ENCODE measurements around the gene TMEM141.
A peak's percentile ranks its signal among the peaks of the same experiment; 100 is the strongest.
"Not testable (repeated sequence)": the region's sequence is repeated elsewhere in the genome, so short reads cannot be mapped to it uniquely, and the experiment has no call there.

TMEM141 gene

DNA sequence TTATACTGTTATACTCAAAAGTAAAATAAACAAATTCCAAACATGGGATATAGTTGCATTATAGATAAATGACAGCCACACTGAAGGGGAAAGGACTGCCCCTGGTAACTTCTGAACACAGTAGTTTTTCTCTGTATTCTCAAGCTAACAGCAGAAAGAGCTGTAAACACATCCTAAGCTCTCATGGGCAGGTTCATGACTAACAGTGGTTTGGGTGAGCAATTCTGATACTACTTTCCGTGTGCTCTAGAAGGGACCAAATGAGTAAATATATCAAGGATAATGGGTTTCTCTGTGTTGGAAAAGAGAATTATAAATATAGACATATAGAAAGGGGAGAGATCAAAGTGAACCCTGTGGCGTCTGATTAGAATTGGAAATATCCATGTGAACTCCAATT is 40.6 kb upstream of the TMEM141 start:
- no peak for TF ChIP-seq POLR2A (IDR thresholded peaks at IDR 0.05; ENCODE audit: low read depth, low read length)
- DNase-seq (ENCODE audit: insufficient read length, low spot score) (no peak), FAIRE-seq (no peak)

DNA sequence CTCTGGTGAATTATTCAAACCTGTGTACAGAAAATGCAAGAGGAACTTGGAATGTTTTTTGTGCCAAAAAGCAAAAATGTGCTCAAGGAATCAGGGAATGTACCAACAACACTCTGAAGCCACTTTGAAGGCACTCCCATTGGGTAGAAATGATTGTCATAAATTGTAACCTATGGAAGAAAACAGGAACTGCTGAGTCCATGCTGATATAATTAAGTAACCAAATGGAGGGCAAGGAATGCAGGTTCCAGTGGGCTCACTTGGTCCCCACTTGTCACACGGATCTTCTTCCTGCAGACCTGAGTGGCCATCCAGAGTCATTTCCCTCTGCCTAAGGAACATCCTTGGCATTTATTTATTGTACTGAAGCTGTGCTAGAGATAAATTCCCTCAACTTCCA is 39.9 kb upstream of the TMEM141 start:
- no peak for FAIRE-seq
- DNase-seq (ENCODE audit: insufficient read length, low spot score): no peak
- no peak for TF ChIP-seq POLR2A (IDR thresholded peaks at IDR 0.05; ENCODE audit: low read depth, low read length)

DNA sequence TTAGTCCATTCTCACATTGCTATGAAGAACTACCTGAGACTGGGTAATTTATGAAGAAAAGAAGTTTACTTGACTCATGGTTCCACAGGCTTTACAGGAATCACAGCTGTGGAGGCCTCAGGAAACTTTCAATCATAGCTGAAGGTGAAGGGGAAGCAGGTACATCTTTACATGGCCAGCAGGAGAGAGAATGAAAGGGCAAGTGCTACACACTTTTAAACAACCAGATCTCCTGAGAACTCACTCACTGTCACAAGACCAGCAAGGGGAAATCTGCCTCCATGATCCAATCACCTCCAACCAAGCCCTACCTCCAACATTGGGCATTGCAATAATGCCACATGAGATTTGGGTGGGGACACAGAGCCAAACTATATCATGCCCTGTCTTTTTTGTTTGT is 39.3 kb upstream of the TMEM141 start:
- FAIRE-seq (no peak), DNase-seq (ENCODE audit: insufficient read length, low spot score) (no peak)
- TF ChIP-seq POLR2A (IDR thresholded peaks at IDR 0.05; ENCODE audit: low read depth, low read length): no peak

DNA sequence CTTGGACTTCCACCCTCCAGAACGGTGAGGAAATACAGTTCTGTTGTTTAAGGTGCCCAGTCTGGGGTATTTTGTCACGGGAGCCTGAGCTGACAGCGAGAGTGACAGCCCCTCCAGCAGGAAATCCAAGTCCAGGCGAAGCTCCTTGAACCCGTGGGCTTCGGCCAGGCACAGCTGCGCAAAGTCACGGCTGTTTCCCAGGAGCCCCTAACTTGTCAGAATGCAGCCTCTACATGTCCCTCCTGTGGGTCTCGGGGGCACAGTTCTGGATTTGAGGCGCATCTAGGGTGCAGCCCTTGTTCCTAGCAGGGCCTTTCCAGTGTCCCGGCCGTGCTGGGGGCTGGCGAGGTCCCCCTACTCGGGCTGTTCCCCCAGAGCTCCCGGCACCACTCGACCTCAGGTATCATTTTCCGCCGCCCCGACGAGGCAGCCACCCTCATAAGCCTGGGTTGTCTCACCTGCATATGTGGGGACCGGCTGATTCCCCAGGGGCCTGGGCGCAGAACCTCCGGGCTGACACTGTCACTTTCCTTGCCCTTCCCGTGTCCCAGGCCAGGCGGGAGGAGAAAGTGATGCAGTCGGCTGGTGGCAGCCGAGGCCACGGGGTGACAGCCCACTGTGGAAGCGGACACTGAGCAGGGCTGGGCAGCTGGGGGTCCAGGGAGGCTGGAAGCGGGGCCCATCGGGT is 37.6 kb upstream of the TMEM141 start:
- FAIRE-seq (no peak), DNase-seq (ENCODE audit: insufficient read length, low spot score) (no peak)
- no peak for TF ChIP-seq POLR2A (IDR thresholded peaks at IDR 0.05; ENCODE audit: low read depth, low read length)

DNA sequence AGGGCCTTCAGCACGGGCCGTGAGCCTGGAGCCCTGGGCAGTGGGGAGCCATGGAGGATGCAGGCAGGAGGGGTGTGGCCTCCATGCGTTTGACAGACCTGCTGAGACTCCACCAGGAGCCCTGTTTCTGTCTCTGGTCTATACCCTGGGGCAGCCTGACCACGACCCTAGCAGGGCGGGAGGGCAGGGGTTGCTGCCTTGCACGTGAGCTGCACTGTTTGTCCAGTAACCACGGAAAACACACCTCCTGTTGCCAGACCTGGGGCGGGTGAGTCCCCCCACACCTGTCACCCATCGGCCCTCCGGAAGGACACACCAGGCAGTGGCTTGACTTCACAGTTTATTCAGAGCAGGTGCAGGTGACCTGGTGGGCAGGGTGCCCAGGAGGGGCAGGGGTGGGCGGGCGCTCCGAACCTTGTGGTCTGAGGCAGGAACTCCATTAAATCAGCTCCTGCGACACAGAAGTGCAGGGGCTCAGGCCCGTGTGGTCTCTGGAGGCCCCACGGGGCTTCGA is 37.0 kb upstream of the TMEM141 start:
- TF ChIP-seq POLR2A (IDR thresholded peaks at IDR 0.05; ENCODE audit: low read depth, low read length): no peak
- DNase-seq (ENCODE audit: insufficient read length, low spot score) (no peak), FAIRE-seq (no peak)

DNA sequence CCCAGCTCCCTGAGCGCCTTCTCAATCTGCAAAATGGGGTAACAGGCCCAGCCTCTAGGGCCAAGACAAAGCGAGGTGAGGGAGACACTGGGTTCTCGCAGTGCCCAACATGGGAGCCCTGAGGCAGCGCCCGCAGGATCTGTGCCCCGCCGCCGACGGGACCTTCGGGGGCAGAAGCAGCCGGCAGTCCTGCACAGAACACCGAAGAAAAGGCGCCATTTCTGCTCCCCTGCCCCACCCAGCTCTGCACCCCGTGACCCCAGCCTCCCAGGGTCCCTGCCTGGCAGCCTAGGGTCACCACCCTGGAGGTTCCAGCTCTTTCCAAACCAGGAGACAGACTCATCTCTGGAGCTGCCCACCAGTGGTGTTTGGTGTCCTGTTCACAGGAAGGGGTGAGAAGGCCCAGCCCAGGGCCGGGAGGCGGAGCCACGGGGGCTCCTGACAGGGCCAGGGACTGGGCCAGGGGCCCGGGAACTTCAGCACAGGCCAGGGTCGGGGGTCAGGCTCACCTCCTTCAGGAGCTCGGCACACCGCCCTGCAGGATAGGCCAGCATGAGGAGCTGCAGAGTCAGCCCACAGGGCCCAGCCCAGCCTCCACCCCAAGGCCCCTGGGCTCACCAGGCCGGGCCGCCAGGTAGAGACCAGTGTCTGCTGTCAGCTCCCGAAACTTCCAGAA is 36.4 kb upstream of the TMEM141 start:
- FAIRE-seq (no peak), DNase-seq (ENCODE audit: insufficient read length, low spot score) (no peak)
- TF ChIP-seq POLR2A (IDR thresholded peaks at IDR 0.05; ENCODE audit: low read depth, low read length): no peak

DNA sequence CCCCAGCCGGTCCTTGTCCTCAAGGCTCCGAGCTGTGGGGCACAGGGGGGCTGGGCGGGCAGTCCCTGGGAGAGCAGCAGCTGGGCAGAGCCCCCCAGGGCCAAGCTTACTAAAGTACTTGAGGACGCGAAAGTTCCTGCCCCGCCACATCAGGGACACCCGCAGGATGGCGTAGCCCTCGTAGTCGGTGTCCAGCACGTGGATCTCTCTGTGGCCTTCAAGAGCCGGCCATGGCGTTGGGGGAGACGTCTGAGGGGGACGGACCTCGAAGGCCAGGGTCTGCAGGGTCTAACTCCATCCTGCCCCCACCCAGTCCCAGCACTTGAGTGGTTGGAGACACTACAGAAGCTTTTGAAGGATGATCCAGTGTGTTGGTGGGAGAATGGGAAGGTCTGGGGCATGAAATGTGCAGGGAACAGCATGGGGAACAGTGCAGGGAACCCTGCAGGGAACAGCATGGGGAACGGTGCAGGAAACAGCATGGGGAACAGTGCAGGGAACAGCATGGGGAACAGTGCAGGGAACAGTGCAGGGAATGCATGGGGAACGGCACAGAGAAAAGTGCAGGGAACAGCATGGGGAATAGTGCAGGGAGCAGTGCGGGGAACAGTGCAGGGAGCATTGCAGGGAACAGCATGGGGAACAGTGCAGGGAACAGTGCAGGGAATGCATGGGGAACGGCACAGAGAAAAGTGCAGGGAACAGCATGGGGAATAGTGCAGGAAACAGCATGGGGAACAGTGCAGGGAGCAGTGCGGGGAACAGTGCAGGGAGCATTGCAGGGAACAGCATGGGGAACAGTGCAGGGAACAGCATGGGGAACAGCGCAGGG is 35.6 kb upstream of the TMEM141 start:
- not testable (repeated sequence) for FAIRE-seq

DNA sequence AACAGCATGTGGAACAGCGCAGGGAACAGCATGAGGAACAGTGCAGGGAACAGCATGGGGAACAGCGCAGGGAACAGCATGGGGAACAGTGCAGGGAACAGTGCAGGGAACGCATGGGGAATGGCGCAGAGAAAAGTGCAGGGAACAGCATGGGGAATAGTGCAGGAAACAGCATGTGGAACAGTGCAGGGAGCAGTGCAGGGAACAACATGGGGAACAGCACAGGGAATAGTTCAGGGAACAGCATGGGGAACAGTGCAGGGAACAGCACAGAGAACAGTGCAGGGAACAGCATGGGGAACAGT is 35.1 kb upstream of the TMEM141 start:
- TF ChIP-seq POLR2A (IDR thresholded peaks at IDR 0.05; ENCODE audit: low read depth, low read length): no peak
- no peak for DNase-seq (ENCODE audit: insufficient read length, low spot score)
- no peak for FAIRE-seq

More for the DNA sequence above, 35.6 kb upstream of the TMEM141 start:
- DNase-seq (ENCODE audit: insufficient read length, low spot score): not testable (repeated sequence)

DNA sequence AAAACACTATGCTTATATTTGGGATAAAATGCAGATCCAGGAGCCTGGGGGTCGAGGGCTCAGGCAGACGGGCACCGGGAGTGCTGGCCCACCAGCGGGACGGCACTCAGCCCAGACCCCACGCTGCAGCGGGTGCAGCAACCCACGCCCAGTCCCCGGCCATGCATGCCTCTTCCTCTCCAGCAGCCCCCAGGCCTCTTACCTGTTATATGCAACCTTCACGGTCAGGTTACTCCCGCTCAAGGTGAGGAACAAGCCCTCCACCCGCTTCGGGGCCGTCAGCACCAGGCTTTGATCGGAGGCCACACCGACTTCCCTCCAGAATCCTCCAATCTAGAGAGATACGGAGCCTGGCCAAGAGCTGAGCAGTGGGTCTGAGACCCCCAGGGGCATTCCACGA is 34.3 kb upstream of the TMEM141 start:
- FAIRE-seq: no peak
- no peak for TF ChIP-seq POLR2A (IDR thresholded peaks at IDR 0.05; ENCODE audit: low read depth, low read length)

DNA sequence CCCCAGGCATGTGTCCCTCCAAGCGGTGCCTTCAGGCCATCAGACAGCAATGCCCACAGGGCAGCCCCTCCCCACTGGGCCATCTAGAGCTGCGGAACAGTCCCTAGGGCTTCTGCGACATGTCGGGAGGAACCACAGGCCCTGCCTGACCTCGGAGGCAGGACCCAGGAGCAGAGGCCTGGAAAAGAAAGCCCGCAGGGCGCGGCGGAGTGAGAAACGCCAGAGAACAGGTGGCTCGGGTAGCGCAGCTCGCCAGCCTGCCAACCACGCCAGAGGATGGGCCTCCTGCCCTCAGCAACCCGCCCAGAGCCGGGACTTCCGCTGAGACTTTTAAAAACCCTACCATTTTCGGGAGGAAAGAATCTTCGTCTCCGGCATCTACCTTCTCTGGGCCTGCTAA is 33.8 kb upstream of the TMEM141 start:
- FAIRE-seq (no peak), DNase-seq (ENCODE audit: insufficient read length, low spot score) (no peak)
- no peak for TF ChIP-seq POLR2A (IDR thresholded peaks at IDR 0.05; ENCODE audit: low read depth, low read length)

More for the DNA sequence above, 34.3 kb upstream of the TMEM141 start:
- no peak for DNase-seq (ENCODE audit: insufficient read length, low spot score)

DNA sequence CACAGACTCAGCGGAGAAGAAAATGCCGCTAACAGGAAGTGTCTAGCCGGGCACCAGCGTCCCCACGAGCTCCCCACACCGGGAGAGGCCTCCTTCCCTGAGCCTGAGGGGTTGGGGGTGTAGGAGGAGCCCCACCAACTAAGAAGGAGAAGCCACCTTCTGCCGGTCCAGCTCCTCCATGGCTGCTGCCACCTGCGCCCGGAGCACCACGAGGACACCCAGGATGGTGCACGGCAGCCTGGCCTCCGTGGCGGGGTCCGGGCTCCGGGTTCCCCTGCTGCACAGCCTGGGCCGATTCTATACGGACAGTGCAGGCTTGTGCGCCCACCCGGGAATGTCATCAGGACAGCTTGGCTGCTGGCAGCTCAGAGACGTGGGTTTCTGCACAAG is 33.4 kb upstream of the TMEM141 start:
- DNase-seq (ENCODE audit: insufficient read length, low spot score) (no peak), FAIRE-seq (no peak)
- no peak for TF ChIP-seq POLR2A (IDR thresholded peaks at IDR 0.05; ENCODE audit: low read depth, low read length)

DNA sequence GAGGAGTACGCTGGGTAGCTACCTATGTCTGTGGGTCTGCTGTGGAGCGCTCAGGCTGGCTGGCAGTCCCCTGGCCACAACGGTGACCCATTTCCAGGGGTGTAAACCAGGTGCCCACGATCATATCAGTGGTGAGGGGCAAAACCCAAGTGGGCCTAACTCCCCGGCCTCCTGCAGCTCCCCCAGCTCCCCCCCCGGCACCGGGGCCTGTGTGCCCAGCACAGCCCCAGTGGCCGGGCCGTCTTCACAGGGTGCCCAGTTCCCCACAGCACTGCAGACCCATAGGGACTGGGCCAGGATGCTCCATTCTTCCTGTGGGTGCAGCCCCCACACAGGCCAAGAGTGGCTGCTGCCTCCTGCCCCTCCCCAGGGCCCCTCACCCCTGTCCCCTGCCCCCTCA is 32.1 kb upstream of the TMEM141 start:
- TF ChIP-seq POLR2A (IDR thresholded peaks at IDR 0.05; ENCODE audit: low read depth, low read length): no peak
- no peak for DNase-seq (ENCODE audit: insufficient read length, low spot score)
- FAIRE-seq: no peak

DNA sequence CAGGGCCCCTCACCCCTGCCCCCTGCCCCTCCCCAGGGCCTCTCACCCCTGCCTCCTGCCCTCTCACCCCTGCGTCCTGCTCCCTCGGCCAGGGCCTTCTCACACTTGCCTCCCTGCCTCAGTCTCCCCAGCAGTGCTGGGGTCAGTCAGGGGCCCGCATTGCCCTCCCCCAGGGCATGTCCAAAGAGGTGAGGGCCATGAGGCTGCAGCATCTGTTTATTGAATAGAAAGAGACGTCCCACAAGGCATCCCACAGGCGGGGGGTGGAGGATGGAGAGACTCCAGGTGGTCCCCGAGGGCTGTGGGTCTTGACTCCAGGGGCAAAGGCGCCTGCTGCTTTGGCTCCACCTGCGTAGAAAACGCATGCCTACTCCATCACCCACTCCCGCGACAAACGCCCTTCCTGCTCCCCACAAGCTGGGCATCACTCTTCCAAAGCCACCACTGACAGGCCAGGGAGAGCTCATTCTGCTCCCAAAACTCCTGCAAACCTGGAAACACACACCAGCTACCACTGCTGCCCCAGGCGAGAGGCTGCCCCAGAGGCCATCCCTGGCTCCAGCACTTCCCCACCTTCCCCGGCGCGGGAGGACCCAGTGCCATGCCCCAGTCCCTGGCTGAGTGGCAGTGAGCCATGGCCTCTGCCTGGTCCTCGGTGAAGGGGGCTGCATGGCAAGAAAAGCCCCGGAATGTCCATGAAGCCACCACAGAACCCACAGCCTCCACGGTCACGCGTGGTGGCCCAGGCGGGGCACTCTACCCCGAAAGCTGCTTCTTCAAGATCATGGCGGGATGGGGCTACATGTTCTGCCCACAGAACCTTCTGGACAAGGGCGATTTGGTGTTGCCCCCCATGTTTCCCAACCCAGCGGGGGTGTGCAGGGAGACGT is 31.5 kb upstream of the TMEM141 start:
- DNase-seq (ENCODE audit: insufficient read length, low spot score) (no peak), FAIRE-seq (no peak)
- no peak for TF ChIP-seq POLR2A (IDR thresholded peaks at IDR 0.05; ENCODE audit: low read depth, low read length)

DNA sequence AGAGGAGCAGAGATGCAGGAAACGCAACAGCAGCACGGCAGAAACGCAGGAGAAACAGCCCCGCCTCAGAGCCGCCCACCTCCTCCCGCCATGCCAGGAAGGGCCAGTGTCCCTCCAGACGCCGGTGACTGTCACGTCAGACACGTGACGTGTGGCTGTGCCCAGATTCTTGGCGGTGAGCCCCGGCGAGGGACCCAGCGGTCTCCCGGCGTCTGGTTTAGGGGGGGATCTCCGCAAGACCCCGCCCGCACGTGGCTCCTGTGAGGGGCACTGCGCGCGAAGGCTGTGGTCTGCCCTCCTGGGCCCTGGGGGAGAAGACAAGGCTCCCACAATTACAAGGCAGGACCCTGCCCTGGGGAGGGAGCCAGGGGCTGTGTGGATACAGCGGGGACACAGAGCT is 30.7 kb upstream of the TMEM141 start:
- DNase-seq (ENCODE audit: insufficient read length, low spot score) (no peak), FAIRE-seq (no peak)
- no peak for TF ChIP-seq POLR2A (IDR thresholded peaks at IDR 0.05; ENCODE audit: low read depth, low read length)

DNA sequence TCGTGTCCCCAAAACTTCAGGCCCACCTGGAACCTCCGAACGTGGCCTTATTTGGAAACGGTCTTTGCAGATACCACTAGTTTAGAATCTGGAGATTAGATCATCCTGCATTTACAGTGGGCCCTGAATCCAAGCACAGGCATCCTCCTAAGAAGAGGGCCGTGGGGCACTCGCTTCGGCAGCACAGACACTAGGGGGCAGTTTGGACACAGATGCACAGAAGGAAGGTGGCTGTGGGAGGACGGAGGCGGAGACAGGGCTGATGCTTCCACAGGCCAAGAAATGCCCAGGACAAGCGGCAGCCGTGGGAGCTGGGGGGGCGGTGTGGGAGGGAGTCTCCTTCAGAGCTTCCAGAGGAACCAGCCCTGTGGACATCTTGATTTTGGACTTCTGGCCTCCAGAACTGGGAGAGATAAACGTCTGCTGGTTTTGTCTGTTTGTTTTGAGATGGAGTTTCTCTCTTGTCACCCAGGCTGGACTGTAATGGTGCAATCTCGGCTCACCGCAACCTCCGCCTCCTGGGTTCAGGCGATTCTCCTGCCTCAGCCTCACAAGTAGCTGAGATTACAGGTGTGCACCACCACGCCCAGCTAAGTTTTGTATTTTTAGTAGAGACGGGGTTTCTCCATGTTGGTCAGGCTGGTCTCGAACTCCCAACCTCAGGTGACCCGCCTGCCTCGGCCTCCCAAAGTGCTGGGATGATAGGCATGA is 30.2 kb upstream of the TMEM141 start:
- FAIRE-seq (peak; percentile 90), DNase-seq (ENCODE audit: insufficient read length, low spot score) (peak; percentile 90)

Measured in H54 (cell line).